Ecto neural progenitor cell (in vitro differentiated cells): ENCODE data around the gene CDC25B.

ENCODE experiments used
- DNase-seq: peaks from one replicate; pipeline ENCODE4 v3.0.0-alpha.2; 2018; ENCODE audit warnings: low spot score

CDC25B gene

GRCh38 chr20:3804254-3804751 is 8.2 kb downstream of the CDC25B start:
- DNase-seq = no peak

- DNase-seq = no peak
Measured at GRCh38 chr20:3804781-3805180, 8.7 kb downstream of the CDC25B start.

- no peak for DNase-seq
Measured at GRCh38 chr20:3808544-3808943, 12.4 kb downstream of the CDC25B start.

GRCh38 chr20:3811467-3812258 is 15.6 kb downstream of the CDC25B start:
- DNase-seq = no peak

- no peak for DNase-seq
Measured at GRCh38 chr20:3812259-3812681, 16.2 kb downstream of the CDC25B start.

GRCh38 chr20:3812975-3813847 is 17.1 kb downstream of the CDC25B start:
- DNase-seq = no peak

- DNase-seq = no peak
Measured at GRCh38 chr20:3813848-3814581, 17.9 kb downstream of the CDC25B start.

- no peak for DNase-seq
Measured at GRCh38 chr20:3814928-3815495, 18.9 kb downstream of the CDC25B start.

GRCh38 chr20:3815703-3816315 is 19.7 kb downstream of the CDC25B start:
- no peak for DNase-seq

GRCh38 chr20:3818155-3819151 is 22.3 kb downstream of the CDC25B start:
- peak; percentile 76 for DNase-seq

GRCh38 chr20:3819411-3820047 is 23.4 kb downstream of the CDC25B start:
- DNase-seq = no peak

- peak; percentile 99 for DNase-seq
Measured at GRCh38 chr20:3820048-3820900, 24.2 kb downstream of the CDC25B start, which contains the start of gene AP5S1. TSS of gene AP5S1 (plus strand) at chr20:3820547. CDS start at chr20:3822118, 1,571 bp downstream.

GRCh38 chr20:3820901-3821727 is 25.0 kb downstream of the CDC25B start:
- no peak for DNase-seq

- DNase-seq = no peak
Measured at GRCh38 chr20:3821996-3822395, 25.9 kb downstream of the CDC25B start.

GRCh38 chr20:3823881-3824280 is 27.8 kb downstream of the CDC25B start:
- DNase-seq = no peak

GRCh38 chr20:3825526-3825925 is 29.4 kb downstream of the CDC25B start:
- no peak for DNase-seq

GRCh38 chr20:3826420-3826819 is 30.3 kb downstream of the CDC25B start:
- no peak for DNase-seq

- DNase-seq = no peak
Measured at GRCh38 chr20:3828798-3829197, 32.7 kb downstream of the CDC25B start.
